GM12892 (cell line): ENCODE results near the gene HLX.

Source experiments
- POLR2A ChIP-seq: IDR thresholded peaks from 2 replicates; pipeline ENCODE4 v1.6.1; 2011; ENCODE audit warnings: low read depth, low read length, control low read depth
- POLR2AphosphoS5 ChIP-seq: IDR thresholded peaks from 2 replicates; pipeline ENCODE4 v1.6.1; 2011; ENCODE audit warnings: low read depth, low read length, control low read depth

GRCh38 chr1:220890602-220891001 is 11.4 kb downstream of the HLX start:
- TF ChIP-seq POLR2AphosphoS5 (no peak), POLR2A (no peak)
